GM21717 (cell line): ENCODE data around the gene C1orf174.
A peak's percentile ranks its signal among the peaks of the same experiment; 100 is the strongest.

Experiments used
- ATAC-seq: cut with Tn5 transposase; IDR thresholded peaks from one replicate; pipeline ENCODE4 v1.9.1; 2021; ENCODE audit warnings: mild to moderate bottlenecking, moderate library complexity; ENCODE audit not compliant: unreplicated experiment

C1orf174 gene

GRCh38 chr1:3879099-3879498 is 21.0 kb downstream of the C1orf174 start:
- ATAC-seq, result no peak

DNA sequence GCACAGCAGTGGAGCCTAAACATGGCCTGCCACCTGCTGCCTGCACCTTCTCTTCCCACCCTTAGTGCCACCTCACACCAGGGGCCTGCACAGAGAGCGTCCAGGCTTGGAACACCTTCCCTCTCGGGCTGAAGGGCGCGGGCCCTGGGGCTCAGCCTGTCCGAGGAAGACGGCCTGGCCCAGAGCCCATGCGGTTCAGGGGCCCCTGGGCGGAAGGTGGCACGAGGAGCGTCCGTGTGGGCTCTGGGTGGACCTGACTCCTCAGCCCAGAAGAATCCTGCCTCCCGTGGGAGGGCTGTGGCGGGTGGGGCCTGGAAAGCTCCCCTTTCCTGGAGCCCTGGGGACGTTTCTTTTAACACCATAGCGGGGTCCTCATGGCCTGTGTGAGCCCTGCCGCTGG is 23.4 kb downstream of the C1orf174 start:
- ATAC-seq, result no peak

GRCh38 chr1:3874736-3875135 is 25.3 kb downstream of the C1orf174 start:
- no peak for ATAC-seq

GRCh38 chr1:3872546-3872945 is 27.5 kb downstream of the C1orf174 start:
- no peak for ATAC-seq

- no peak for ATAC-seq
Observed at GRCh38 chr1:3871451-3871805, 28.6 kb downstream of the C1orf174 start.

DNA sequence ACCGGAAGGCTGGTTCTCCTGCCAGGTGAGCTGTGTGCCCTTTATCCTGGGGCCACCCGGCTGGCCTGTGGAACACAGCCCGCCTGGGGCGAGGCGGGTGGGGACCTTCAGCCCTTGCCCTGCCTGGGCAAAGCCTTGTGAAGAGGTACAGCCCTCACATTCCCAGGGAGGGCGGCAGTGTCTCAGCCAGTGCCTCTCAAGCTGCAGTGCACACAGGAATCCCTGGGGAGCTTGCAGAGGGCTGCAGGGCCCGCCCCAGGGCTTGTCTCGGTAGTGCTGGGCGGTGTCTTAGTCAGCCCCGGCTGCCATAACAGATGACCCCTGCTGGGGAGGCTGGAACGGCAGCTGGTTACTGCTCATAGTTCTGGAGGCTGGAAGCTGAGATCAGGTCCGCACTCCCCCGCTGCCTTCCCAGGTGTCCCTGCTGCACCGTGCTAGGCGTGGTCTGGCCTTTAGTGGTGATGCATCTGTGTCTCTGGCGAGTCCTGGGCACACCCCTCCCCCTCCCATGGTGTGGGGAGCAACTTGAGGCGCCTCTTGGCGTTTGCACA is 30.2 kb downstream of the C1orf174 start:
- ATAC-seq, result no peak

GRCh38 chr1:3868464-3869006 is 31.5 kb downstream of the C1orf174 start:
- ATAC-seq, result no peak

- no peak for ATAC-seq
Observed at GRCh38 chr1:3865606-3866160, 34.4 kb downstream of the C1orf174 start.

DNA sequence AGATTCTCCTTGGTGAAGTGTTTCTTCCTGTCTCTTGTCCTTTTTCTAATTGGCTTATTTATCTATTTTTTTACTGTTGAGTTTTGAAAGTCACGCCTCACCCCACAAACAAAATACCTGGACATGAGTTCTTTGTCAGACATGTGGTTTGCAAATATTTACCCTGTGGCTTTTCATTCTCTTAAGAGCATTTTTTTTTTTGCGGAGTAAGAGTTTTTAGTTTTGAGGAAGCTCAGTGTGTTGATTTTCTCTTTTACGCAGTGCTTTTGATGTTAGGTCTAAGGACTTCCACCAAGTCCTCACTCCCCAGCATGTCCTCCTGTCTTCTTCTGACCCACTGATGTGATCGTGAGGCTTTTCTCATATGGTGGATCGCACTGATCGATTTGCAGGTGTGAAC is 35.2 kb downstream of the C1orf174 start:
- ATAC-seq, result no peak

DNA sequence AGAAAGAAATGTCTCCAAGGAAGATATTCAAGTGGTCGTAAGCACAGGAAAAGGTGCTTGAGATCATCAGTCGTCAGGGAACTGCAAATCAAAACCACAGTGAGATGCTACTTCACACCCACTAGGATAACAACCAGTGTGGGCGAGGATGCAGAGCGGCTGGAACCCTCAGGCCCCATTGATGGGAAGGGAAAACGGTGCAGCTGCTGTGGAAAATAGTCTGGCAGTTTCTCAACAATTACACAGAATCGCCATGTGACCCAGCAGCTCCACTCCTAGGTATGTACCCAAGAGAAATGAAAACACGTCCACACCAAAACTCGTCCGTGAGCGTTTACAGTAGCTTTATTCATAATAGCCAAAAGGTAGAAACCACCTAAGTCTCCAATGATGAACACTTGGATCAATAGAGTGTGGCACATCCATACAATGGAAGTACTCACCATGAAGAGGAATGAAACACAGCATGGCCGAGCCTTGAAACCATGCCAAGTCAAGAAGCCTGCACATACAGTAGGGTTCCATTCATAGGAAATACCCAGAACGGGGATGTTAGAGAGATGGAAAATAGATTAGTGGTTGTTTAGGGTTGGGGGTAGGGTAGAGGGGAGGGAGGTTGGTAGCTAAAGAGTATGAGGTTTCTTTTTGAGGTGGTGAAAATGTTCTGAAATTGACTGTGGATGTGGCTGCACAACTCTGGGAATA is 36.7 kb downstream of the C1orf174 start:
- no peak for ATAC-seq

DNA sequence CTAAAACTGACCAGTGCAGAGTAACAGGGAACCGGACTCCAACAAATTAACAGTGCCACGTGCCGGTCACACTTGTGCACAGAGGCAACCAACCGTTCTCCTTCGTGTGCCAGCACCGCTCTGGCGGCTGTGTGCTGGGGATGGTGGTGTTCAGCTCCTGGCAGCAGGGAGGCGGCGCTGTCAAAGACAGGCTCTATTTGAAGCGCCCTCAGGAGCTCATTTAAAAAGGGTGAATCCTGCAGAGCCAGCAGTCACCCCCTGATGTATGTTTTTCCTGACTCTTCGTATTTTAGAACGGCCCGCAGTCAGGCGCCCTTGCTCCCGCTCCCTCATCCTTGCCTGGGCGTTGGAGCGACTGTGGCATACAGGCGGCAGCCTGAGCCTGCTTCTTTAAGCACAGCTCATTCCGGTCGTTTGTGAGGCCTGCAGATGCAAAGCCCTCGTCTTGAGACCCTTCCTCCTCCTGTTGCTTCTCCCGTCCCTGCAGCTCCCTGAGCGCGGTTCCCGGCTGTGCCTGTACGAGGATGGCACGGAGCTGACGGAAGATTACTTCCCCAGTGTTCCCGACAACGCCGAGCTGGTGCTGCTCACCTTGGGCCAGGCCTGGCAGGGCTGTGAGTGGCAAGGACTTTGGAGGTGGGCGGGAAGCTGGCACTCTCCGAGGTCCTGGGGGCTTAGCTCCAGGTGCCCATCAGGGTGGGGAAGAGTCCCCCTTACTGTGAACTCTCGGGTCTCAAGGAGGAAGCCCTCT is 41.7 kb downstream of the C1orf174 start:
- ATAC-seq, result no peak

GRCh38 chr1:3857791-3858129 is 42.3 kb downstream of the C1orf174 start:
- no peak for ATAC-seq

DNA sequence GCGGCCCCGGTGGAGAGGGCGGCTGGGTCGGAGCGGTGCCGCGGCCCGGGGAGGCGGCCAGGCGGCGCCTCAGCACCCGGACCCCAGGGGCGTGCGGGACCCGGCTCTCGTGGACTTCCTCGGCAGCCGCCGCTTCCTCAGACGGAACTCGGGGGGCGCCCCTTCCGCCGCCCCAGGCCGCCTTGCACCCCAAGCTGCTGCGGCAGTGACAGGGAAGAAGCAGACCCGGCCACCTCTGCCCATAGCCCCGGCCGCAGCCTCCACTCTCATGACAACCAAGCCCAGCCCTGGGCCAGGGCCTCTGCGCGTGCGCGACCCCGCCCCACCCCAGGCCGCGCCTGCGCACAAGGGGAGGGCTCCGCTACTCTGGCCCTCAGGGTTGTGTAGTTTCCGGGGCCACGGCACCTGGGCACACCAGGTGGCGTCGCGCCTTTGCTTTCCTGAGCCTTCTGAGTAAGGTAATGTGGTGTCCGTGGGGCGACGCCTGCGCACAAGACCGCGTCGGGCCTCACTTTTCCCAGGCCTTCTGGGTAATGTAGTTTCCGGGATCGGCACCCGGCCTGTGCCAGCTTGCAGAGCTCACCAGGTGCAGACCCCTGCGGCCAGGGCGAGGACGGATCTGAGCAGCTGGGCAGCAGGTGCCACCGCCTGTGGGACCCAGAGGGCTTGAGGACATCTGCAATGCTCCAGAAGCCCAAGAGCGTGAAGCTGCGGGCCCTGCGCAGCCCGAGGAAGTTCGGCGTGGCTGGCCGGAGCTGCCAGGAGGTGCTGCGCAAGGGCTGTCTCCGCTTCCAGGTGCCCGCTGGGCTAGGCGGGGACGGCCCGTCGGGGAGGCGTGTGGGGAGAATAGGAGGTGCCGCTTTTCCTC is 42.9 kb downstream of the C1orf174 start, which contains the start of the genes CEP104 and DFFB:
Gene CEP104 (minus strand): TSS at position 289 of the 868 bp plus-strand sequence. CDS start 4,804 bp downstream, outside the sequence.
Gene DFFB (plus strand): TSS at position 554 of the 868 bp plus-strand sequence. CDS start 128 bp downstream, at position 682.
- peak; percentile 93 for ATAC-seq

GRCh38 chr1:3852711-3853485 is 47.2 kb downstream of the C1orf174 start:
- ATAC-seq, result no peak

DNA sequence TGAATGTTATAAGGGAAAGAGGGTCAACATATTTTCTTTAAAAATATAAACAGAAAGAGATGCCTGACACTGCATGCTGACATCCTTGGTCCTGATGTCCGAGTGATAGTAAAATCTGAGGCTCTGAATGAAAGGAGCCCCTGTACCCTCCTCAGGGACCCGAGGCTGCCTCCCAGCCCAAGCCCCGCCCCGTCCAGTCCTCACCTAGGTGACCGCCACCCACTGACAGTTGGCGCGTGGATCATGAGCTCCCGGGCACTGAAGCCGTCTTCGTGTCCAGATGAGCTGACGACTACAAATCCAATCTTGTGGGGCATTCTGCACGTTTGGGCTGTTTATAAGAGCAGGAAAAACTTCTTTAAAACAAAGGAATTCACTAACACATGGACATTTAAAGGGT is 48.0 kb downstream of the C1orf174 start:
- ATAC-seq, result no peak

DNA sequence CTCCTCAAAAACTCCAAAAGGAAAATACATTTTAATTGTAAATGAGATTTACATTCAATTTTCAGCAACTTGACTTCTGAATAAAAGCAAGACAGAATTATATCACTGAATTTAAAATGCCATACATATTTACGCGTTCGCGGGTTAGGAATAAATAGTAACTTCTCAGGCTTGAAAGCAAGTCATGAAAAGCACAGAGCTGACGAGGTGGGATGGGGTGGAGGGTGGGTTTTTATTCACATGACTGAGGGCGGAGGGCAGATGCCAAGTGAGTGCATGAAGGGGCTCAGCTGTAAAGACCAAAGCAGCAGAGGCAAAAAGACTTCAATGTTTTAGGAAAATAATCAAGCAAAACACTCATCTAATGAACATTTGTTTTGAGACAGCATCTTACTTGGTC is 48.8 kb downstream of the C1orf174 start:
- ATAC-seq, result no peak

- ATAC-seq, result no peak
Observed at GRCh38 chr1:3850857-3851256, 49.2 kb downstream of the C1orf174 start.

DNA sequence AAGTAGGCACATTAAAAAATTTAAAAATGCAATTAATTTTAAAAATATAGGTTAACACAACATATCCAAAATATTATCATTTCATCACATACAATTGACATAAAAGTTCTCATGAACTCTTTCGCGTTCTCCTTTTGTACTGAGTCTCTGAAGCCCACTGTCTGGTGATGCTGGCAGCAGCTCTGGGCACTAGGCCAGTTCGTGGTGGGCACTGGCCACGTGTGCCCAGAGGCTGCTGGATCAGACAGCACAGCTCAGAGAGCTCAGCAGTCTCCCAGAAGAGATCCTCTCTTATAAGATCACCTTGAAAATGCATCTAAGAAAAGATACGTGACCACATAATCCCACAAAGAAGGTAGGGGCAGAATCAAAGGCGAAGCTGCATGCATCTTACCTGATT is 53.0 kb downstream of the C1orf174 start:
- ATAC-seq, result no peak

DNA sequence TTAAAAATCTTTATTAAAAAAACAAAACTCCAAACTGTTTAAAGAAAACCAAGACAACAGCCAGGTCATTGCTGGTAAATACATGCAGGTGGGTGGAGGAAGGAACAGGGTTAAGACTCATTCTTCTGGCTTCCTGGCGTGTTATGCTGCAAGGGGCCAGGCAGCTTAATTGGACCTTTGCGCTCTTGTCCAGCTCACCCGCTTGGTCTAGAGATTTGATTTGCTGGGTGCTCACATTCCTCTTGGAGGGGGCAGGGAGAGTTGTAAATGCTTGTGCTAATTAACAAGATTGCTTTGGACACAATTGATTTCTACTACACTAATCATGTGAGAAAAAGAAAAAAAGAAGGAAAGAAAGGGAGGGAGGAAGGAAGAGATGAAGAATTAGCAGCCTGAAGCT is 53.5 kb downstream of the C1orf174 start:
- ATAC-seq, result no peak

- no peak for ATAC-seq
Observed at GRCh38 chr1:3842912-3843311, 57.2 kb downstream of the C1orf174 start.
